Measurements from ENCODE around the gene CCDC6.
"Not testable (repeated sequence)": the region's sequence is repeated elsewhere in the genome, so short reads cannot be mapped to it uniquely, and the experiment has no call there.

Gene CCDC6

DNA sequence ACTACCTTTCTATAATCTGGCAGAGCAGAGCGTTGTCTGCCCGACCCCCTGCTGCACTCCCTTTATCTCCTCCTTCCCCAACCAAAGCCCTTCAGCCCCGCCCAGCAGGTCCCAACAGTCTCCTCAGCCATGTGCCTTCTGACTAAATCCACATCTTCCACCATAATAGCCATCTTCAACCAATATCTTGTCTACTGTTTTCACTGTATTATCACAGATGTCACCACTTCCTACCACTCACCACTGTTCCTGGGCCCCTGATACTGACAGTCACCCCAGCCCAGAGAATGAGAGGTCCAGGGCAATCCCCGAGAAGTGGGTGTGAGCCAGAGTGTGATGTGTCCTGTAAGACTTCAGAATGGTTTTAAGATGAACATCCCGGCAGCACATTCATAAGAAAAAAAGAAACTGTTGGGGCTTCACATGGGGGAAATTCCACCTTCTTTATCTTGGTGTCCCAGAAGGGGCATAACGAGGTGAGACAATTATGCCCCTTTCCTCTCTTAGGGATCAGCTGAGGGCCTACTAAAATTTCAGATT lies 25.3 kb downstream of the CCDC6 start:
- DNase-seq (ENCODE audit: low read depth), result no peak

DNA sequence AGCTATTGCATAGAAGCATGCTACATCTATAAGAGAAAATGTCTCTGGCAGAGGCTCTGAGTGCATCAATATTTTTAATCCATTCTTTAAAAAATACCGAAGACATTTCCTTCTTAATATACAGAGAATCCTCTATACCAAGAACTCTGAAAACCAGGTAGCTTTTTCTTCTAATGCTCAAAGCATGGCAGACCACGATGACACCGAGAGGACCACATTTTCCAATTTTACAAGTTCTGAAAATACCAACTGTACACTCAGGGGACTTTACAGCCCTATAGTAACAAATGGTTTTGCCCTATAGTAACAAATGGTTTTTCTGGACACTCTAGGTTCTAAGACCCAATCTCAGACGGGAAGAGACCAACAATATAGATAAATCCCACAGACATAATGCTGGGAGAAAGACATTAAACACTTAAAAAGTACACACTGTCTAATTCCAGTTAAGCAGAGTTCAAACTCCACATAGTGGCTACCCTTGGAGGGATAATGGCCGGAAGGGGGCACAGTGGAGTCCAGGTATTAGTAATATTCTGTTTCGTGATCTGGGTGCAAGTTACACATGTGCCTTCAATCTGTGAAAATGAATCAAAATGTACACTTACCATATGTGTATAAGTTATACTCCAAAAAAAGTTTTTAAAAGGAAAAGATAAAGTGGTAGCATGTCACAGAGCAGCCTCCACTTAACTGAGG lies 26.2 kb downstream of the CCDC6 start:
- DNase-seq (ENCODE audit: low read depth), result no peak

DNA sequence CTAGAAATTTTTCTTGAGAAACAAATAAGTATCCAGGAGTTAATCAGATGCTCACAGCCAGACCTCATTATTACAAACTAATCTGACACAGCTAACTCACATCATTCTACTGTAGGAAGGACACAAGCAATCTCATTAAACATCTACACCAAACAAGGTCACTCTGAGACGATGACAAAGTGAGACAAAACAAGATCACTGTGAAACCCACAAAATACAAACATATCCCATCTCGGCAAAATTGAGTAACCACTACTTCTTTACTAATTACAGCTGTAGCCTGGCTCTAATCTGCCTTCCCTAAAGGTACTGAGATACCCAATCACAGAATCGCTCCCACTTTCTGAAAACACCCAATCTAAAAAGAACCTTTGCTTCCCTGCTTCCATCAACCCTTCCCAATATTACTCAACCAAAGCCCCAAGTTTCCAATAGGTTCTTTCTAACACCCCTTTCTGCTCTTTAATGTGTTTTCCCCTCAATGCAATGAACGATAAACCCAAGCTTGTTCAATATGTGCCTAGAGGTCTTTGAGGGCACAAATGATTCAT lies 26.9 kb downstream of the CCDC6 start:
- no peak for DNase-seq (ENCODE audit: low read depth)

DNA sequence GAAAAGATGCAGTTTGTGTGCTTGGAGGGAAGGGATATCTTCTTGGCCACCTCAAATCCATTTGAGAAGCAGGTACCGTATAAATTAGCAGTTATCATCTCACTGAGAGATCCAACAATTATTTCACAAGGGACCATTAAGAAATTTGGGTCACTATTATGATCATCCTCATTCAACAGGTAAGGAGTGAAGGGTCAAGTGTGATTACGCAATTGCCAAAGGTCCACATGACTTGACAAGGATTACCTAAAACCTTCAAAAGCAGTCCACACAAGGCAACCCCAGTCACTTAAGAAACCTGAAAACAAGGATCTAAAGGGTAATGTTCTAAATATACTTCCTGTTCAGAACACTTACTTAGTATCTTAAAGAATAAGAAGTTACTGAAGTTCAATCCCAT lies 27.4 kb downstream of the CCDC6 start:
- no peak for DNase-seq (ENCODE audit: low read depth)

DNA sequence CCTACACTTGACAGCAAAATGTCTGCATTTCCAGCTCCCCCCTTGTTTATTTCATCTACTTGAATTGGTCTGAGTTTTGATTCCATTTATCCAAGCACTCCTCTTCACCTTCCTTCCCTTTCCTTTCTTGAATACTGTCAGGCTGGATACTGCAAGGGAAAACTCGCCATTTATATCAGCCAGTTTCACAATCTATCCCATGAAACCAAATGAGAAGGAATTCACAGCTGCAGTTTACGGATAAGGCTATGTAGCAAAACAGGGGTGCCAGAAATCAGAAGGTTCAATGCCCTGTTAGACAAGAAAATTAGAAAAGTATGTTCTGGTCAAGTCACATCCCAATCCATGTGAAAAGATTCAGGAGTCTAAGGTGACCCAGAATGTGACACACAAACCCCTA lies 28.1 kb downstream of the CCDC6 start:
- no peak for DNase-seq (ENCODE audit: low read depth)

DNA sequence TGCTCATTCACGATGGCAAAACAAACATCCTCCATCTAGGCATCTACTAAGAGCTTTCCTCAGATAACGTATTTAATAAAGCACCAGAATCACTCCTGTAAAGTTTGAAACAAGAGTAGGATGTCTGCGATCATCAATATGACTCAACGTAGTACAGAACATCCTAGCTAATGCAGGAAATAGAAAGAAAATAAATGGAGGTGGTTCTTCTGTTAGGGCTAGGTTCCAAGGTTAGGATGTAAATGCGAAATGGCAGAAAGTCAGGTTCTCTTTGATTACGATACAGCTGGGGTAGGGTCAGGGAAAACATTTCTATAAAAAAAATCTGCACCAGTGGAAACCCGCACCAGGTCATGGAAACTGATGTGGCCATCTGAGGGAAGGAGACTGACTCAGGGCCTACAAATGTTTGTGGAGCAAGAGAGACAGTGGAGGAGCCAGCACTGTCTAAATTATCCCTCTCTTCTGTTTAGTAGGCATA lies 29.1 kb downstream of the CCDC6 start:
- DNase-seq (ENCODE audit: low read depth), result no peak

DNA sequence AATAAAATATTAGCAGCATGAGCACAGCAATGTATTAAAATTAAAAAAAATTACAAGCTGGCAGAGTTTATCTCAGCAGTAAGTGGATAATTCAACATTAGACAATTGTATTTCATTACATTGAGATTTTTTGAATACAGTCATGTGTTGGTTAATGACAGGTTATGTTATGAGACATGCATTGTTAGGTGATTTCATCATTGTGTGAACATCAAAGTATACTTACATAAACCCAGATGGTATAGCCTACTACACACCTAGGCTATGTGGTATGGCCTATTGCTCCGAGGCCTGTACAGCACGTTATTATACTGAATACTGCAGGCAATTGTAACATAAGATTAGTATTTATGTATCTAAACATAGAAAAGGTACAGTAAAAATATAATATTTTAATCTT lies 29.7 kb downstream of the CCDC6 start:
- no peak for DNase-seq (ENCODE audit: low read depth)

DNA sequence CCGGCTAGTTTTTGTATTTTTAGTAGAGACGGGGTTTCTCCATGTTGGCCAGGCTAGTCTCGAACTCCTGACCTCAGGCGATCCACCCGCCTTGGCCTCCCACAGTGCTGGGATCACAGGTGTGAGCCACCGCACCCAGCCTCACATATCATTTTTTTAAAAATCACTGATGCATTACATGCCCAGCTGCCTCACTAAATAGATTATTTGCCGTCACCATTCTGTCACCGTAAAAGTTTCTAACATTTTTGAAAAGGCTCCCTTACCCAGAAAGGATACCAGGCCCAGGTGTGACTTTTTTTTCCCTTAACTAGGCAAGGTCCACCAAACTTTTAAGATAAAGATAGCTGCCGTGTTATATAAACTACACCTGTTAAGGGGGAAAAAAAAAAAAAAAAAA lies 30.1 kb downstream of the CCDC6 start:
- DNase-seq (ENCODE audit: low read depth), result not testable (repeated sequence)

DNA sequence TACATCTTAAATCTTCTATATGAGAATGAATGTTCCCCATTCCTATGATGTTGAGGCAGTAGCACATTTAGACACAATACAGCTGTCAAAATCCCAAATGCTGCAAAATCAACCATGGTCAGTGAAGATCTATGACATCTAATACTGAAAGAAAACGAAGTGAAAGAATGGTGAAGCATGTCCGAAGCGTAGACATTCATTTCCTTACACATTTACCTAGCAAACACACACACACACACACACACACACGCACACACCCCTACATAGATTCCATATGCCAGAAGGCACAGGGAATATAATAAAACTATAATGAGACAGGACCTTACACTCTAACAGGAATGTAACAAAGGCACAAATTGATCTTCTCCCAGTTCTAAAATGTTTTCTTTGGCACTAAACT lies 32.5 kb downstream of the CCDC6 start:
- no peak for DNase-seq (ENCODE audit: low read depth)

DNA sequence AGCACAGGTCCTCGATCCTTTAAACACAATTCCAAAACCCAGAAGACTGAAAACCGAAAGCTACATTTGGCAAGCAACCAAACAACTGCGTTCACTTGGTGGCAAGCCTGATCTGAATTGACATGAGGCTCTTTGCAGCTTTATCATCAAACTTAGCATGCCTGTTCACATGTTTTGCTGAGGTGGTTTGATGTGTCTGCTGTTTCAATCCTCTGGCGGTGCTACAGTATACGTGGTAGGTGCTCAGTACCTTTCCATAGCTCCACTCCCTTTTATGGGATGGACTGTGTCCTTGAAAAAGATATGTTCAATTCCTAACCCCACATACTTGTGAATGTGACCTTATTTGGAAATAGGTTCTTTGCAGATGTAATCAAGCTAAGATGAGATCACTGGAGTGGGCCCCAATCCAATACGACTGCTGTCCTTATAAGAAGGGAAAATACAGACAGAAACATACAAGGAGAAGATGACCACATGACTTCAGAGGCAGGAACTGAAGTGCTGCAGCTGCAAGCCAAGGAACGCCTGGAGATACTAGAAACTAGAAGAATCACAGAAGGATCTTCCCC lies 33.4 kb downstream of the CCDC6 start:
- no peak for DNase-seq (ENCODE audit: low read depth)

DNA sequence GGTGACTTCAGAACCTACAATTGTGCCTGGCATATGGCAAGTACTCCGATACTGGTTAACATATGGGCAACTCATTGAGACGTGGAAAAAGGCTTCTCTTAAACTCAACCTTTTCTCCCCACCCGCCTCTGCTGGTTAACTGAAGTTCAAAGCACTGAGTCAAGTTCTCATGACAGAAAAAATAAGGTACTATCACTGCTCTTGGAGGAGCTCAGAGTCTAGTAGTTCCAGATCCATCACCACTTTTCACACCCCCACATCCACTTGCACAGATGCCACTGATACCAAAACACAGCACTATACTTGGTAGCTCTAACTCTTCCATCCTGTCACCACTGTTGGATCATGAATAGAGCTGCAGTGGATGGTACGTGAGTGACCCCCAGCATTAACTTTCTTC lies 36.2 kb downstream of the CCDC6 start:
- DNase-seq (ENCODE audit: low read depth), result no peak

DNA sequence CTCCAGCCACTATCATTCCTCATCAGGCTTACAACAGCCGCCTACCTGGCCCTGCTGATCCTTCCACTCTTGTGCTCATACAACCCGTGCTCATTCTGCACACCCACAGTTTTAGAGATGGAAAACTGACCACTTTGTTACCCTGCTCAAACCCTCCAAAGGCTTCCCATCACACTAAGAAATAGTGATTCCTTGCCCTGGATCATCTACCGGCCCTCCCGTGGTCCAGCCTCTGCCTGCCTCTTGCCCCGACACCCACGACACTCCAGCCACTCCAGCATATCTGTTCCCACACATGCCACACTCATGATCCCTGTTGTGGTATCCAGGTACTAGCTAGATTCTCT lies 36.8 kb downstream of the CCDC6 start:
- no peak for DNase-seq (ENCODE audit: low read depth)

DNA sequence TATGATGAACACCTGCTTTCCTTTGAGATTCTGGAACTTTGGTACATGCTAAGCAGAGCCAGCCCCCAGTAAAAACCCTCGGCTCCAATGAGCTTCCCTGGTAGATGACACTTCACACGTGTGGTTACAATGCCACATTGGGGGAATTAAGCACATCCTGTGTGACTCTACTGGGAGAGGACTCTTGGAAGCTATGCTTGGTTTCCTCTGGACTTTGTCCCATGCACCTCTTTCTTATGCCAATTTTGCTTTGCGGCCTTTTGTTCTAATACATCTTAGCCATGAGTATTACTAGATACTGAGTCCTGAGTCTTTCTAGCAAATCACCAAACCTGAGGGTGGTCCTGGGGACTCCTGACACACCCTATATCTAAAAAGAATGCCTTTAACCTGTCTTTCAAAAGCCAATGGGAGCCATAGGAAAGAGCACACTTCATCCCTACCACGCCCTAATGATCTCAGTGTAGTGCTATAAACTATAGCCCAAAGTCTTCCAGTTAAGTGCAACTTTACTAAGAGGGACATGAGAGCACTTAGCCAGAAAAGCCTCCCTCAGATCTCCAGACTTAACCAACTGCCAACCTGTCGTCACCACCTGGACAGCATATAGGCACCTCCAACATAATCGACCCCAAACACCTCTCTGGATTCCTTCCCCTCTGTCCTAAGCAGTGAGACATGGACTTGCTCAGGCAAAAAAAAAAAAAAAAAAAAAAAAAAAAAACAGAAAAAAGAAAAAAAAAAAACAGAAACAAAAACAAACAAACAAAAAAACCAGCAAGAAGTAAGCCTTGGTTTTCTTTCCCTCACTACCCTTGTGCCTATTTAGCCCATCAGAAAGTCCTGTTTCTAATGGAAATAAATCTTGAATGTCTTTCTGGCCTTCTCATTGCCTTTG lies 37.4 kb downstream of the CCDC6 start:
- no peak for DNase-seq (ENCODE audit: low read depth)

DNA sequence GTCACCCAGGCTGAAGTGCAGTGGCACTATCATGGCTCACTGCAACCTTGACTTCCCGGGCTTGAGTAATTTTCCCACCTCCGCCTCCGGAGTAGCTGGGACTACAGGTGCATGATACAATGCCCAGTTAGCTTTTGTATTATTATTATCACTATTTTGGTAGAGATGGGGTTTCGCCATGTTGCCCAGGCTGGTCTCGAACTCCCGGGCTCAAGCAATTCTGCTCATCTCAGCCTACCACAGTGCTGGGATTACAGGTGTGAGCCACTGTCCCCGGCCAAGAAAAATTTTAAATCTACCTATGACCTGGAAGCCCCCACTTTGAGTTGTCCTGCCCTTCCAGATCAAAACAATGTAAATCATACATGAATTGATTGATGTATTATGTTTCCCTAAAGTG lies 38.8 kb downstream of the CCDC6 start:
- no peak for DNase-seq (ENCODE audit: low read depth)

DNA sequence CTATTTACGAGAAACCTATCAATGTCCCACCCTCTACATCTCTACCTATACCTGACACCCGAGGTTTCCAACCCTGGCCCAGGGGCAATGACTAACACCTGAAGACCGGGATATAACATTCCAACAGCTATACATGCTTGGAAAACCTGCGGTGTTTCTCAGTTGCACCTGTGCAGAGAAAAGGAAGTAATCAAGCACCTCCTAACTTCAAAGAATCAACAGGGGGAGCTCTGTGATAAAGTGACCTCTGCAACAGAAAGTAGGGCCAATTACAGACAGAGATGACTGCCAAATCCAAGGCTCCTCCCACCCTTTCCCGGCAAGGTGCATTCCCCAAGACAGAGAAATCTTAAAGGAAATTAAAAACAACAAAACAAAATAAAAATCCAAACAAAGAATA lies 41.3 kb downstream of the CCDC6 start:
- DNase-seq (ENCODE audit: low read depth), result no peak

DNA sequence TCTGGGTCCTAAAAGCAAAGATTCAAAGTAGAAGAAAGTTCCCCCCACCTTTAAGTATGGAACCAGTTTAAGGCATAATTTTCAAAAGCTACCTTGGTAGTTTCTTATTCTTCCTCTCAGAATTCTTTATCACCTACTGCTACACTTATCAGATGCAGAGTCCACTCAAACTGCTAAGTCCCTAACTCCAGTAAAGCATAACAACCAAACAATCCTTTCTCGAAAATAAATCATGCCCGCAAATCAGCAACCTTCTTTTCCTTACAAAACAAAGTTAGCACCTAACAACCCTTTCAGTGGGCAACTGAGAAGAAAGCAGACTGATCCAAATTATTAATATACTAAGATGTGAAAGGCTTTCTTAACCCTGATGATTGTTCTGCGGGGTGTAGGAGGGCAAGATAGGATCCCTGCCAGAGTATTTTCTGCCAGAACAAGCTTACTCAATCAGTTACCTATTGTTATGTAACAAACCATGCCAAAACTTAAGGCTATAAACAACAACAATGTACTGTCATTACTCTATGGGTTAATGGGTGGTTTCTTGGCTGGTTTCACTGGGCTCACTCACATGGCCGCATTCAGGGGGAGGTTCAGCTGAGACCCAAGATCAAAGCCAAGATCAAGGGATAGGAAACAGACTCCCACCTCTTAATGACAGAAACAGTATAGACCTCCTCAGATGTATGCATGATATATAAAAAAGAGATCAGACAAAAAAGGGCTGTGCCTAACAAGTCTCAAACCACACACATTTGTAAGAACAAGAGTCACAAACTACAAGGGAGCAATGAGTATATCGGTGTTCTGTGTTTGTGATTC lies 42.0 kb downstream of the CCDC6 start:
- DNase-seq (ENCODE audit: low read depth), result no peak

DNA sequence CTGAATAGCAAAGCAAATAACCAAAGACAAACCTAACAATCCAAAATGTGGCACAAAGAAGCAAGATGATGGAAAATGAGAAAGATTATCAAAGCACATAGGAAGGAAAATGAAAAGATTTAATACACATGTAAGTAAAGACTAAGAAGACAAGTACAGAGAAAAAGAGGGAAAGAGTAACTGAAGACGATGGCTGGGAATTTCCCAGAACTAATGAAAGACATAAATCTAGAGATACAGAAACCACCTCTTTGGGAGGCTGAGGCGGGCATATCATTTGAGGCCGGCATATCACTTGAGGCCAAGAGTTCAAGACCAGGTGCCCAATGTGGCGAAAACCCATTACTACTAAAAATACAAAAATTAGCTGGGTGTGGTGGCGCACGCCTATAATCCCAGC lies 46.8 kb downstream of the CCDC6 start:
- no peak for DNase-seq (ENCODE audit: low read depth)

DNA sequence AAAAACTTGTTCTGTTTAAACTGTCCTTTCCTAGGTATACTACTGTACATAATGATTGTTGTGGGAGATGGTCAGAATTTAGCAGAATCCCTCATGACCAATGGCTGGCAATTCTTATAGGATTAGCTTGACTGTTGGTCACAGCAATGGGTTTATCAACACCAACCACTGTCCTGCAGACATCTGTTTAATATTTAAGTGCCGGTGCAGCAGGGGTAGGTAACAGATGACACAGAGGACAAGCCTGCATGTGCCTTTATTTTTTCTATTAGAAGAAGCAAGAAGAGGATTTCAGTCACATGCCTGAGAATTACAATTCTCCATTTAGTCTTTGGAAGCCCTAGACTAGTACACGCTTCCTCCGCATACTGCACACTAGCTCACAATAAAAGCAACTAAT lies 48.4 kb downstream of the CCDC6 start:
- DNase-seq (ENCODE audit: low read depth), result no peak

DNA sequence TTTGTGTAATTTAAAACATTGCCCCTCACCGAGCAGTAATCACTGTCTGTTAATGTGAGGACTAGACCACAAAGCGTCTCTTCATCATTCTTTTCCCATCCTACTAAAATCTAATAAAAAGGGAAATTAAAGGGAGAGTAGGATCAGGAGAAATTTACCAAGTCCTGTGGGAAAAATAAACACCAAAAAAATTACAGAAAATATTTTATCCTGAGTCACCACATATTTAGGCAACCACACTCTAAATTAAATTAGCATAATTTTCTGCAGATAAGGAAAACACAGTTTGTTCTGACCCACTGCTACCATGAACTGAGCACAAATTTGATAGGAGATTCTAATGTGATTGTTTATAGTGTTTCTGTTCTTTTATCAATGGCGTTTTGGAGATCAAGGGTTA lies 49.3 kb downstream of the CCDC6 start:
- no peak for DNase-seq (ENCODE audit: low read depth)

DNA sequence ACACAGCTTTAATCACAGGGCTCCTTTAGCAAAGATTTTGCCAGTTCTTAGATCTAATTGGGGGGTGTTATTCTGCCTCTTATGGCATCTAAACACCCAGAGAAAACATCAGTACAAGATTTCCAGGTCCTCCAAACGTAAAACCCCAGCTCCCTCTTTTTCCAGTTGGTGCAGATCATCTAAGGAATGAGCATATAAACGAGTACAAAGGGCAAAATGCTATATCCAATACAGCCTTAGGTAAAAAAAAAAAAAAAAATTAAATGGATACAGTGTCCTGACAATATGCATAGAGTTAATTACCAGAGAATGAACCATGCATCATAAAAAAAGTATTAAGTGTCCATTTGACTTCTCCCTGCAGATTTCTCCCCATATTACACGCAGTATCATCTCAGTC lies 50.3 kb downstream of the CCDC6 start:
- no peak for DNase-seq (ENCODE audit: low read depth)

DNA sequence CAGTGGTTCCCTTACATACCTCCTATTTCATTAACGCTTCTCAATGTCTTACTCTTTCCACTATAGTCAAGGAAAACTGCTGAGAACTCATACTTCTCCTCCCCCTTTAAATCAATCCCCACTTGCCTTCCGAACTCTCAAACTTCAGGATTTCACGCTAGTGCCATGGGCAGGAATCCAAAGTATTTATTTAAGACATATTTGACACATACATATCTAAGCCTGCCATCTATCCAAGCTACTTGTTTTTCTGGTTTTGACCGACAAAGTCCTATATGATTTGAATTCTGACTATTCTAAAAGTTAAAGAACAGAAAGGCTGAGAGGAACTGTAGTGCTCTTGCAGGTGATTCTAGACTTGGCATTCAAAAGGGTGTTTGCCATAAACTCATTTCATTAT lies 51.8 kb downstream of the CCDC6 start:
- no peak for DNase-seq (ENCODE audit: low read depth)

DNA sequence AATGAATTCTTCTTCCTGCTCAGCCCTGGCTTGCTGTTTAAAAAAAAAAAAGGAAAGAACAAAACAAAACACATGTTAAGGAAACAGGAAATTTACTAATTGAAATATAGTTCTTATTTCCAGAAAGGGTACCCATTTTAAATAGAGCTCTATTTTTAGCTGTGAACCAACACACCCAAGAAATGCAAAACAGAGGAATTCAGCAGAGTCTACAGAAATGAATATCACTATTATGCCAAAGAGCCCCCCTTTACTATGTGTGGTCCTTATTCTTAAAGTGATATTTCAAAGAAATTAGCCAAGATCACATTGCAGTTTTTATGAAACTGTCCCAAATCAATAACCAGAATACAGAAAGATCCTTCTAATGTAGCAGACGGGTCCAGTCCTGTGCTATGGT lies 53.7 kb downstream of the CCDC6 start:
- DNase-seq (ENCODE audit: low read depth), result no peak

Measured in HS-27A (cell line).